Measurements from ENCODE around the gene UBL3.

- TF ChIP-seq ZNF426 (tag by site-specific recombination; IDR thresholded peaks at IDR 0.05) (no peak), CTCF (tag by site-specific recombination; IDR thresholded peaks at IDR 0.05) (no peak), KLF8 (tag by site-specific recombination; IDR thresholded peaks at IDR 0.05) (no peak), ZNF274 (IDR thresholded peaks at IDR 0.05; ENCODE audit: low read length) (no peak), ZNF274 (tag by site-specific recombination; IDR thresholded peaks at IDR 0.05; ENCODE audit: borderline replicate concordance) (no peak), SETDB1 (IDR thresholded peaks at IDR 0.05; ENCODE audit: insufficient read length, low read length) (no peak), SP3 (tag by site-specific recombination; IDR thresholded peaks at IDR 0.05) (no peak)
These were observed 4.6 kb upstream of the UBL3 start for GRCh38 chr13:29855009-29855408.
